Stimulated activated CD4-positive, alpha-beta T cell treated with anti-CD3 and anti-CD28 coated beads, Interleukin-12 subunit alpha, Interleukin-12 subunit beta, amount 100 ng/mL, for 48 hours (primary cell): ENCODE results near the gene KY.

Experiments used
- DNase-seq, 3 donors: peaks; one replicate each; pipeline ENCODE4 v3.0.0-alpha.2; 2020; ENCODE audit warnings: low read depth in 2 of 3, low spot score in 1 of 3

The KY gene

DNA sequence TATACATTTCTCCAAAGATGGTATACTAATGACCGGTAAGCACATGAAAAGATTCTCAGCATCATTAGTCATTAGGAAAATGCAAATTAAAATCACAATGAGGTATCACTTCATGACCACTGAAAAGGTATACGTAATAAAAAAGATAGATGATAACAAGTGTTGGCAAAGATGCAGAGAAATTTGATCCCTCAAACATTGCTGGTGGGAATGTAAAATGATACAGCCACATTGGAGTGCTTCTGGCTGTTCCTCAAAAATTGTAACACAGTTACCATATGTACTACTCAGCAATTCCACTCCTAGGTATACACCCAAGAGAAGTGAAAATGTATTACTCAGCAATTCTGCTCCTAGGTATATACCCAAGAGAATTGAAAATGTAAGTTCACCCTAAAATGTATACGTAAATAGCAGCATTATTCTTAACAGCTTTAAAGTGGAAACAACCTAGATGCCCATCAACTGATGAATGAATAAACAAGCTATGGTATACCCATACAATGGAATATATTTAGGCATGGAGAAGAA is 25.0 kb upstream of the KY start:
- DNase-seq = no peak

DNA sequence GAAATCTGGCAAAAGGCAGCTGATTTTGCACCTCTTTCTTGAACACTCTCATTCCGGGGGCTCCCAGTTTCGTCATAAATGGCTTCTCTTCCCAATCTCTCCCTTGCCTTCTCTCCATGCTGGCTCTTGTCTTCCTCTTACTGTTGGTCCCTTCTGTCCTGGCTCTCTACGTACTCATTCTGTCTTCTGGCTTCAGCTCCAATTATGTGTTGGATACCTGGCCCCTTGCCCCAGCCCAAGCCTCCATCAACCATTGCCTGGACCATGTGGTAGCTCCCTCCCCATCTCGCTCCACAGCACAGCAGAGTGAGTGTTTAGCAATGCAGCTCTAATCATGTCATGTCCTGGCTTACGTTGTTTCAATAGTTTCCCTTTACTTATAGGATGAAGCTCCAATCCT is 21.7 kb upstream of the KY start:
- DNase-seq = no peak

DNA sequence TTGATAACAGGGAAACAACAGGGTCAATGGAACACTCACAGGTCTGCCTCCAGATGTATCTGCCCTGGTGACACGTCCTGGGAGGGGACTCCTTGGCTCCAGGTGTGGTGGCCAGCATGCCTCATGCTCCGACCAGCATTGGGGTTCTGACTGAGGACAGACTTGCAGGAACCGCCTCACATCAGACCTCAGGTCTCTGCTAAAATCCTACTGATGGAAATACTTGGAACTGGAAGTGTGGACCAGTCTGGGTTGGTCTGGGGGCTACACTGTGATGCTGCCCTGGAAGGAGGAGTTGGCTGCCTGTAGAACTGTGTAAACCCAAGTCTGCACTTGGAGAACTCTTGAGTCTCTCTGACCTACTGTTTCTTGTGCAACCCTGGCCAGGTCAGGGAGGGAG is 17.1 kb upstream of the KY start:
- no peak for DNase-seq

DNA sequence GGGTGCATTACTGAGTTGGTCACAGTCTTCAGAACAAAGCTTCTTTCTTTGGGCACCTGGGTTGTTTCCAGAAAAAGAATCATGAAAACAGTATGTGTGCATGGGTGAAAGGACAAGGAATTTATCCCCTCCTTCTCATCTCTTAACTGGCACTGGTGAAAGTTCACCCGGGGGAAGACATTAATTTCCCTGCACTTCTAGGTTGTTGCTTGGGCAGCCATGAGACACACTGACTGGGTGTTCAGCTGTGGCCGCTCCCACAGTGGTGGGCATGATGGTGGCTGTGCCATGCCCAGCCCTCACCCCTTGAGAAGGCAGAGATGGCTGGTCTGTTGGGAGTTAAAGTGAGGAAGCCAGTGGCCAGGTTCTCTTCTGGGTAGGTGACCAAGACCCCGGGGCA is 16.6 kb upstream of the KY start:
- no peak for DNase-seq

DNA sequence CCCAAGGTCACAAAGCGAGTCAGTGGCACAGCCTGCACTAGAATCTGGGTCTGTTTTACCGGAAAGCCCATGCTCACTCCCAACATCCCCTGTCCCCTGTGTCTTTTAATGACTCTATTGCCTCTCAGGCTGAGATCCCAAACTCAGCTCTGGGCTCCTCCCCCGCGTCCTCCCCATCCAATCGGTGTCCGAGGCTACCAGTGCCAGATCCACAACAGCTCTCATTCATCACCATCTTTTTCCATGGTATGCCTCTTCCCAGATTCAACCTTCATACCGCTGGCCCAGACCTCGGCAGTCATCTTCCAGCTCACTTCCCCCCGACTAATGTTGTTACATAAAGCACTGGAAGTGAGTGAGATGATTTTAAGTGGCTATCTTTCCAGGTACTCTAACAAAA is 16.1 kb upstream of the KY start:
- DNase-seq = no peak

DNA sequence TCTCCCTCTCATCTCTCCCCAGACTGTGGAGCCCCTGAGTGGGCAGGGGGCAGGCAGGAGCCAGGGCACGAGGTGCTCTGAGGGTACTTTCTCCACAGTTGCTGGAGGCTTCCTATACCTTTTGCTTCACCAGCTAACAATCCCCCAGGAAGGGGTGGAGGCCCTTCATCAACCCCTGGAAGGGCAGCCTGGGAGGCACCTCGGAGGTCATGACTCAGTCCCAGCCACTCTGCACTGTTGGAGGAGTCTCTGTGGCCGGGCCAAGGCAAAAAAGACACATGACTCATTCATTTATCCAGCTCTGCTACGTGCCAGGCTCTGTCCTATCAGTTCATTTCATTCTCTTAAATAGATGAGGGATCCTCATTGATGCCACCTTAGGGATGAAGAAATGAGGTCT is 15.6 kb upstream of the KY start:
- no peak for DNase-seq

DNA sequence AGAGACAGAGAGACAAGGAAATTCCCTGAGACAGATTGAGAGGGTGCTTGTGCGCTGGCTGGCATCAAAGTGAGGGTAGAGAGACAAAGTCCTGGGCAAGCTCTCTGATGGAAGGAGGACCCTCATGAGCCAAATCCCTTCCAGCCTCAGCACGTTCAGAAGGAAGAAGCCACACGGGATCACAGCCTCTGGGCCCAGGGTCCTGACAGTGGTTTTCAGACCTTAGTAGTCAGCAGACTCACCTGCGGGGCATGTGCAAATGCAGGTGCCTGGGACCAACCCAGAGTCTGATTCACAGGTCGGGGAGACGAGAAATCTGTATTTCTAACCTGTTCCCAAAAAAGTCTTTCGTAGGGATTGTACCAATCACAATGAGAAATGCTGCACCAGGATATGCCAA is 15.2 kb upstream of the KY start:
- DNase-seq = no peak

DNA sequence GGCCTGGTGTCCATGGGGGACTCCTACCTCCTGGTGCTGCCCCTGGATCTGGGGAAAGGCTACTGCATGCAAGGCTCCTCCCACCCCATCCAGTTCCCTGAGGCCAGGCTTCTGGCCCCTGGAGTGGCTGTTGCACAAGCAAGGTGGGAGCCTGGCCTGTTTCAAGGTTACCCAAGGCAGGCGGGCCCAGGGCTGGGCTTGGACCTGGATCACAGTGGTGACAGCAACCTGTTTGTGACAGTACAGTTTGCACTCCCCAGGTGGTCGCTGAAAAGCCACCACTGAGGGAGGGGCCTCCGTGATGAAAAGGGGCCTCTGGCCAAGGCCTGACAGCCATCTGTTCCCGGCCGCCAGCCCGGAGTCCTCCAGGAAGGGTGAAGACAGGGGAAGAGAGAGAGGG is 14.4 kb upstream of the KY start:
- no peak for DNase-seq

DNA sequence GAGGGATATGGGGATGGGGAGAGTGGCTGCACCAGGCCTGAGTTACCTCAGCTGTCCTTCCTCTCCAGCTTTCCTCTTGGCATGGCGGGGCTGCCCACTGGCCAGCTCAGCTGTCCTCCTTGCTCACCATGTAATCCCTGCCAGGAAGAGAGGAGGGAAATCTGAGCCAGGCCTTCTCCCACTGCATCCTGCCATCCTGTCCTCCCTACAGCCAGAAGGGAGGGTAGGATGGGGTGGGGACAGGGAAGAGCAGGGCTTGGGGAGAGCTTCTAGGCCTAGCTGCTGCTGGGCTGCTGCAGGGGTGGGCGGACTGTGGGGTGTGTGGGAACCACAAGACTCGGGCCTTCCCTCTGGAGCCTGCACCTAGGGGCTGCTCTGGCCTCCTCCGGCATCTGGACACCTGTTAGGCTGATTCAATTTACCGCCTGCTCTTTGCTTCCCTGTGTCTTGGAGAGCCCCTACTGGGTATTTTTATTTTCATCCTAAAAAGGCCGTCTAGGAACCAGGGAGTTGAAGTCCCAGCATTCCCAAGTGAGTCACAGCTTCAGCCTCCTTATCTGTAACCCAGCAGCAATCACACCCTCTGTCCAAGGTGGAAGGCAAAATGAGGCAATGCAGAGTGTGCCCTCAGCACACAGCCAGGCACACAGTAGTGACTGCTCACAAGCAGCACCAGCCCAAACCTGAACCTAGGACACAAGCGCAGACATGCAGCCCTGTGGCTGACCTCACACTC is 13.1 kb upstream of the KY start:
- DNase-seq = no peak

DNA sequence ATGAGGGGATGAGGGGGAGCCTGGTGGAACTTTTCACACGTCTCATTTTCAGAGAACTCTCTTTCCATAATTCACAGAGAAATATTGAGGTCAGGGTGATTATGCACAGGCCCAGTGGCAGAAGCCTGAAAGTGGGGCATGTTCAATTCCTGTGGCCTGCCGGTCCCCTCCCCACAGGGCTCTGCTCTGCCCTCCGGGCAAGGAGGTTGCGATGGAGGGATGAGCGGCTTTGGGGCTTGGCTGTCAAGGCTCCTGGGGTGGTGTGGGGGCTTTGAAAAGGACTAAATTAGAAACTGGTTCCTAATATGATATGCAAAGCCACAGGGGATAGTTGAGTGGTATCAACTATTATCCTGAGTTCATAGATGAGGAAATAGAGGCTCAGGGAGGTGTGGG is 9.2 kb upstream of the KY start:
- no peak for DNase-seq

DNA sequence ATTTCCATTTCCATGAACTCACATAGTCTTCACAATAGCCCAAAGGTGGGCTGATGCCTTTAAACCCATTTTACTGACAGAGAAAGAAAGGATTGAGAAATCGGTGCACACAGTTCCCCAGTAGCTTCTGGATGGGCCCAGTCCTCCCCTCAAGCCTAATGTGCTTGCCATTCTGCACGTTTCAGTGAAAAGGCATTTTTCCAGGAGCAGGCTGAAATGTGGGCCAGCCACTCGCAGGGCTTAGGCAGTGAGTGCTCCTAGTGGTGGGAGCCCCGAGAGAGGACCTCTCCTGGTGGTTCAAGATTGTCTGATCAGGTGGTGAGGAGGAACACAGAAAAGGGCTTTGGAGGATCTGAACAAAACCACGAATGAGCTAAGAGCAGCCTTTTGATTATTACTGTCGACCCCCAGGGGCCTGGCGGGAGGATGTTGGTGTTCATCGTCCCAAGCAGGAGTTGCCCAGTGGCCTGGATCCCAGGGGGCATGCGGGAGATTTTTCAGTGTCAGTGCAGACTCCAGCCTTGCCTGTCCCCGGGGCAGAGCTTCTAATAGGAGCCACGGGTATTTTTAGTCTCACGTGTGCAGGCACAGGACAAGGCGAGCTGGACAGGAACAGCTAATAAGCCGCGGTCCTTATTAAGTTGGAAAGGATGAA is 8.7 kb upstream of the KY start:
- no peak for DNase-seq

DNA sequence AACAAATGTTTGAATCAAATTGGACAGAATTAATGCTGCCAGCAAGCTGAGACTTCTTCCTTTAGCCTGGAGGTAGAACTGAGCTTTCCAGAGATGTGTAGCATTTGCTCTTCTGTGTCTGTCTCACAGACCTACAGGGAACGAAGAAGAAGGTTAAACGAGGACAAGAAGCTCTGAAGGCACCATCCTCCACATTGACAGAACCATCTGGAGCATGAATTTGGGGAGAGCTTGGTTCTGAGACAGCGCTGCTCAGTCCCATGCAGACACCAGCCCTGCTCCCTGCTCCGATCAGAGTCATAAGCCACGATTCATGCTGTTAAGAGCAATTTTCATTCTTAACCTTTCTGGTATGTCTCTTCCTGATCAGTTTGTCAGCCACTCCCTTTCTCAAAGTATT is 7.7 kb upstream of the KY start:
- DNase-seq = no peak

DNA sequence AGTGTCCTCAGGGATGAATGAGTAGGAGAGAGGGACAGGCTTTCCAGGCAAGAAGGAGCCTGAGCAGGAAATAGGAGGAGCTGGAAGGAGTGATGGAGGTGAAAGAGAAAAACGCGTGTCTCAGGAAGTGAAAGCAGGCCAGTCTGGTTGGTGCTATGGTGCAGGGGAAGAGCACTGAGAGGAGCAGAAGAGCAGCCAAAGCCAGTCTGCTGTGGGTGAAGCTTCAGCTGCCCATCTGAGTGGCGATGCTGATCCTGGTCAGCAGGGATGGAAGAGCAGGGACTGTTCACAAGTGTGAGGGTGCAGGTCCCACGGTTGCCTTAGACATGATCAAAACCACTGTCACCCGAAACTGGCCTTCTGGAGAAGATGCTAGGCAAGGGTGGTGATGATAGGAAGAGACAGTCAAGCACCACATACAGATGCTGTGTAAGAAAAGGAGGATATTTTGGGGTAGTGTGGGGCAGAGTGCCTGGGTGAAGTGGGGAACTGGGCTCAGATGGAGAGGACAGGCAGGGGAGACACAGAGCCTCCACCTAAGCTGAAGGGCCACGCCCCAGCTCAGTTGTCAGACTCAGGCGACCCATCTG is 5.5 kb upstream of the KY start:
- DNase-seq = no peak

DNA sequence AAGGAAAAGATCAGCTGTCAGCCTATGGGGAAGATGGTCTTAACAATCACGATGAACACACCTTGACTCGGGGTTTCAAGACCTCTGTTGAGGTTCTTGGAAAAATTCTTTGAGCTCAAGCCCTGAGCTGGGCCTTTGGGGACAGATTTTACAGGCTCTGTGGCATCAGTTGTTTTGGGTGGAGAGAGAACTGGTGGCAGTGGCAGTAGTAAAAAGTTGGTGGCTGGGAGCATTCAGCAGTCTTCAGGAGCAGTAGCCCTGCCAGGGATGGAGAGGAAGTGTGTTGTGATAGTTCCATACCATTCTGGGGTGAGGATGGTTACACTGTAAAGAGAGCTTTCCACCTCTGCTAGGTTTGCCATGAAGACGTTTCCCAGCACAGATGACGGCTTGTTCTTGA is 4.9 kb upstream of the KY start:
- no peak for DNase-seq

DNA sequence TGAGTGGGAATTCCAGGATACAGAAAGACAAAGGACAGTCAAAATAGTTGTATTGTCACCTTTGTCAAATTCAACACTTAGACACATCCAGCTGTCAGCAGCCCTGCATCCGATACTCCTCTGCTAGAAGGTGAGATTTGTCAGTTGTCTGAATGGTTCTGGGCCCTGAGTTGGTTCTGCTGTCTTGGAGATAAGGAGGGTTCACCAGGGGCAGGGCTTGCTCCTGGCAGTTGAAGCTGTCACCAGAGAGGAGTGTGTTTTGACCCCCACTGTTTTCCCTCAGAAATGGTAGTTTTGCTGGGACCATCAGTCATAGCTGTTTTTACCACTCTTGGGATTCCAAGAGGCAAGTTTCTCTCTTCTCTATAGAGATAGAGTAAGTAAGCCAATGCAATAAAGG is 3.2 kb upstream of the KY start:
- DNase-seq = no peak

DNA sequence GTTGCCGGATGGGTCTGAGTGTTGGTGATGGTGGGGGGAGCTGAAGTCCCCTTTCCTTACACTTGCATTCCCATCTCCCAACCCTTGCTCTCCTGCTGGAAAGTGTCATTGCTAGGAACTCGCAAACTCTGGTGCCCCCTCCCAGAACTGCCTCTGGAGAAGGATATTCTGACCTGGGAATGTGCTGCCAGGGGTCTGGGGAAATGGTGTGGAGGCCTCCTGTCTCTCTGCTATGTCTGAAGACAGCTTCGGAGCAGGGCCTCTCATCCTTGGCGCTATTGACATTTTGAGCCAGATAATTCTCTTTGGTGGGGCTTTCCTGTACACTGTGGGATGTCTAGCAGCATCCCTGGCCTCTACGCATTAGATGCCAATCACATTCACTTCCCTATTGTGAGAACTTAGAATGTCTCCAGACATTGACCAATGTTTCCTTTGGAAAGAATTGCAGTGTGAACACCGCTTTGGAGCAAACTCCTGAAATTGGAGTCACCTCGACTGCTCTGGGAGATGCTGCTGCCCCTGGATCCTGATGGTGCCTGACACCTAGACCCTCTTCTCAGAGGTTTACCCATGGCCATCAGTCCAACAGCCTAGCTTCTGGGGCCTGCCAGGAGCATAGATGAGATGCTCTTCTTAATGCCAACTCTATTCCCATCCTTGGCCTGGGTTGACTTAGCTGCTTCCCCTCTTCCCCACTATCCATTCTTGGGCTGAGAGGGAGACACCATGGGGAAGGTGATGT is 2.2 kb upstream of the KY start:
- no peak for DNase-seq

DNA sequence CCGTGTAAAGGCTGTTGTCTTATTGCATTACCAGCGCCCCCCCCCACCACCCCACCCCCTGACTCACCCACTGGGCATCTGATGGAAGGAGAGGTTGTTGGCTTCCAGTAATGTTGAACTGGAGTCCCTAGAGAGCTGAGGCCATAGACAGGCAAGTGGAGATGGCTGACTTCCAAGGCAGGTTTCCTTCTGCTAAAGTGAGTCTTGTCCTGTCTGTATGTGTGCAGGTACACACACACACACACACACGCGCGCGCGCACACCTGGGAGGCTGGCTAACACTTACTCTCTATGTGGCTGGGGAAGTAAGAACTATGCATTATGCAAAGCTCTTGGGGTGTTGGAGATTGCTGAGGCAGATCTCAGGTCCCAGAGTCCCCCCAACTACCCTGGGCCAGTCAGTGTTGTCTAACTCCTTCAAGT is 1.6 kb upstream of the KY start:
- no peak for DNase-seq

DNA sequence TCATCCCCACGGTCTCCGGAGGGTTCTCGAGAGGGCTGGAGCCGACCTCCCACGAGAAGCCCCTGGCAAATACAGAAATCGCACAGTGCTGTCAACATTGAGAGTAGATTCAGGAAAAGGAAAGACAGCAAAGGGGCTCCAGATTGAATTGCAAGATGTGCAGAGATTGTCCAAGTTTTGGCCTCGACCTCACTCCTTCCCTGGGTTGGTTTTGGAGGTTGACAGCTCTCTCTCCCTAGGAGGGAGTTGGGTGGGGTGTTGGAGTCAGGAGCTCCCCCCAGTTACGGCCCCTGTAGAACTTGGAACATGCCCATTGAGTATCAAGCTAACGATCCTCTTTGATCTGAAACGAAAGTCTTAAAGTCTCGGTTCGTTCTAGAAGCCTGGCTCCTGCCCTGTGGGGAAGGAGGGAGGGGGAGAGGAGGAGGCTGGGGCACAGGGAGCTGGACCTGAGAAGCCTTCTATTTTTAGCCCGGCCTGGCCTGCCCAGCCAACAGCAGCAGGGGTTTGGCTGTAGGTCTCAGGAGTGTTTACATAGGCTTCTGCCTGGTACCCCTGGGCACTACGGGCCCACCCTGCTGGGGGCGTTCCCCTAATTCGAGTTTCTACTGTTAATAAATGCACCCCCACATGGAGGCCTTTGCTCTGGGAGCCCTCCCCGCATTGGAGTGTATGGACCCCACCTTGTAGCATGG is 672 bp upstream of the KY start:
- DNase-seq = no peak

DNA sequence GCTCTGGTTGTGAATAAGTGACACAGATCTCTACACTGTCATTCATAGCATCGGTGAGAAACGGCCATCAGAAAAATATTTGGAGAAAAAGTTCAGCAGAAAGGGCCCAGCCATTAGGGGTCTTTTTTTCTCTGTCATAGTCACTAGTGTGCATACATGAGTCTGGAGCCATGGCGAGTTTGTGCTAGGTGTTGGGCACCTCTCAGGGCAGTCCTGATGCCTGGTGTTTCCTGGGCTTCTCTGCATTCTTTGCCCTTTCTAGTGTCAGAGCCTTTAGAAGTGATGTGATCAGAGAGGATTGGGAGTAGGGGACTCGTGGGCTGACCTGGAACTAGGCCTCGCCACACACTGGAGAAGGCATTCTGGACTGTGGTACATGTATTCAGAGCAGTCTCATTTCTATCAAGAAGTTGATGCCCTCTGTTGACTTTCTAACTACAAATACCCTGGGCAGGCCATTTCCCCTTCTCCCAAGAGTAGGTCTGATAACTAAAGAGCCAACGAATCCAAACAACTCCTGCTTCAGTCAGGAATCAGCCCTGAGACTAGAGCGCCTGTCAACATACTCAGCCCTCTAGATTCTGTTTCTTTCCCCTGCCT is 1.6 kb downstream of the KY start:
- DNase-seq = no peak

DNA sequence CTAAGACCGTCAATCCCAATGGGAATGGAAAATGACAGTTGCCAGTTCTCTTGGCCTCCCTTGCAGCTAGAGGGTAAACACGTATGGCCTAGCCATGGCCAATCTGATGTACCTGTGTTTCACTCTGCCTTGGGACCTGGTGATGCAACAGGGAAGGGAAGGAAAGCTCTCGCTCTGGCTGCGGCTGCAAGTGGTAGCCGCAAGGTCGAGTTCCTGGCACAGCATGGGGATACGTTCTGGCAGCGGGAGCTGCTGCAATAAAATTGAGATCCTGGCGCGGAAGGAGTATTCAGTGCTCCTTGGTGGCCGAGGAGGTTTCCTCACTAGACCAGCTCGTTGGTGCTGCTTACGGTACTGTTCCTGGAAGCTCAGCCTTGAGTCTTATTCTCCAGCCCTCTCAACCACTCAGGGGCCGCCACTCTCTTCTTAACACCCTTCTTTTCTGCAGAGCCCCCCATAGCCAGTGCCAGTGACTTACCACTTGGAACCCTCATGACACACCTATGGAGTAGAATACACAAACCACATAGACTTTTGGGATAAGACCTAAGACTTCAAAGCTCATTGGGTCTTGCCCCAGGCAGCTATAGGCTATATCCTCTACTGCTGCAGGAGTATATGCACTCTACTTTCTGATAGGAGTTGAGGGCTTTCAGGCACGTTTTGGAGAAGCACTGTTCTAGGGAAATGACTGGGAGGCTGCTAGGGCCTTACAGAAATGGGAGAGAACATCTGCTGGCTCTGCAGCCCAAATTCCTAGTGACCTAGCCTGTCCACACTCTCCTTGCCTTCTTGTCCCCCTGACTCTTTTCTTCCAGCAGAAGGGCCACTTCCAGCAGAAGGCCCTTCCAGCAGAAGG is 2.7 kb downstream of the KY start:
- DNase-seq = no peak
